ENCODE data around the gene IFI35.
A peak's percentile ranks its signal among the peaks of the same experiment; 100 is the strongest.

Gene IFI35

GRCh38 chr17:43020789-43021740 is 14.5 kb downstream of the IFI35 start:
- DNase-seq (ENCODE audit: insufficient read length, low spot score) (no peak), FAIRE-seq (no peak)

GRCh38 chr17:43021741-43022512 is 15.3 kb downstream of the IFI35 start, which contains the start of gene VAT1:
Gene VAT1, minus strand, starts transcription at chr17:43022385. Its CDS starts 63 bp downstream, at chr17:43022322.
- DNase-seq (ENCODE audit: insufficient read length, low spot score) (peak; percentile 81), FAIRE-seq (peak; percentile 84)

GRCh38 chr17:43024407-43025289 is 18.1 kb downstream of the IFI35 start, which contains the start of gene RND2:
Gene RND2, plus strand, starts transcription at chr17:43025231. Its CDS starts 117 bp downstream, at chr17:43025348.
- FAIRE-seq (peak; percentile 91), DNase-seq (ENCODE audit: insufficient read length, low spot score) (peak; percentile 98)

DNA sequence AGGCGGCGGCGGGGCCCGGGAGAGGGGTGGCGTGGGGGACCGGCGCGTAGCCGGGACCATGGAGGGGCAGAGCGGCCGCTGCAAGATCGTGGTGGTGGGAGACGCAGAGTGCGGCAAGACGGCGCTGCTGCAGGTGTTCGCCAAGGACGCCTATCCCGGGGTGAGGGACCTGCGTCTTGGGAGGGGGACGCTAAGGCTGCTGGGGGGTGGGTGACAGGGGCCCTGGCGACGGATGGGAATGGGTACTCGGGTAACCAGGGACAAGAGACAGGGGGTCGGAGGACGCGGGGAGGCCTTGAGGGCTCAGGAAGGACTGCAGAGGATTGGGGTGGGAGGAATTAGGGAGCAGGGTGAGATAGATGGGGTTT is 18.7 kb downstream of the IFI35 start:
- FAIRE-seq (no peak), DNase-seq (ENCODE audit: insufficient read length, low spot score) (no peak)

GRCh38 chr17:43025766-43026537 is 19.4 kb downstream of the IFI35 start:
- DNase-seq (ENCODE audit: insufficient read length, low spot score) (no peak), FAIRE-seq (no peak)

GRCh38 chr17:43026595-43026994 is 20.0 kb downstream of the IFI35 start:
- FAIRE-seq (no peak), DNase-seq (ENCODE audit: insufficient read length, low spot score) (no peak)

- FAIRE-seq: no peak
- DNase-seq (ENCODE audit: insufficient read length, low spot score): no peak
Measured at GRCh38 chr17:43027091-43028032, 20.8 kb downstream of the IFI35 start.

GRCh38 chr17:43028221-43028861 is 21.8 kb downstream of the IFI35 start:
- no peak for FAIRE-seq
- no peak for DNase-seq (ENCODE audit: insufficient read length, low spot score)

DNA sequence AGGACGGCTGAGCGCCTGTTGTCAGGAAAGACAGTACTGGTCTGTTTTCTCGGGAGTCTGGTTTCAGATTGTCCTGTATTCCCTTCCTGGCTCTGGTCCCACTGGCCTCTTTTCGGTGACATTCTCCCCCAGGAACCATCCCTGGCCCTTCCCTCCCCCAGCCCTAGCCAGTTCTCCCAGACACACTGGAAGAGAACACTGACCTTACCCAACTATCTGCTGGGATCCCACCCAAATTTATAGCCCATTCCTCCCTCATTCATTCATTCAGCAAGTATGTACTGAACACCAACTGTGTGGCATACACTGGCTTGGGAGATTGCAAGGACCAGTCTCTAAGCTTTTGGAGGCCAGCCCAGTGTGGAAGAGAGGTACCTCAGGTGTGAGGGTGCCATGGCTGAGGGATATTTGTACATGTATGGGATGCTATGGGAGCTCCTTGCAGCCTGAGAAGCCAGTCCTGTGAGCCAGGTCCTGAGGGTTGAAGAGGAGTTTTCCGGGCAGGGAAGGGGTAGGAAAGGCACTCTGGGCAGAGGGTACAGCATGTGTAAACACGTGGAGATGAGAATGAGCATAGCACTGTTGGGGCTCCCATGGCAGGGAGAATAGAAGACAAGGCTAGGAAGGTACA is 23.7 kb downstream of the IFI35 start:
- DNase-seq (ENCODE audit: insufficient read length, low spot score) (no peak), FAIRE-seq (no peak)

- FAIRE-seq: no peak
Measured at GRCh38 chr17:43031666-43032065, 25.1 kb downstream of the IFI35 start.

GRCh38 chr17:43033948-43034881 is 27.6 kb downstream of the IFI35 start:
- FAIRE-seq: no peak
- DNase-seq (ENCODE audit: insufficient read length, low spot score): no peak

More at GRCh38 chr17:43031666-43032065, 25.1 kb downstream of the IFI35 start:
- no peak for DNase-seq (ENCODE audit: insufficient read length, low spot score)

- FAIRE-seq (no peak), DNase-seq (ENCODE audit: insufficient read length, low spot score) (no peak)
Measured at GRCh38 chr17:43034894-43035293, 28.3 kb downstream of the IFI35 start.

DNA sequence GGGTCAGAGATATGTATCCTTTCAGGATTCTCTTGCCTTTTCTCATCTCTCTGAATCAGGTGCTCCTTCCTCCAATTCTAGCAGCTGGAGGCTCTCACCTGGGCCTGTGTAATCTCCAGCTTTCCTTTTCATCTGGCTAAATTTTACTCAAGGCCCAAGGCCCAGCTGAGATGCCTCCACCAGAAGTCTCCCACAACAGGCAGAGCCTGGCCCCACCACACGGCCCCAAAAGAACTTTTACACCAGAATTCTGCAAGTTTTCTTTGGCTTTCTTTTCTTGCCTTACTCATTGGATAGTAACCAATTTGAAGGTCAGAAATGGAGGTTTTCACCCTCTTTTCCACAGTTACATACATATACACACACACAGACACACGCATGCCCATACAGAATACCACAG is 33.1 kb downstream of the IFI35 start:
- DNase-seq (ENCODE audit: insufficient read length, low spot score) (no peak), FAIRE-seq (no peak)

GRCh38 chr17:43040655-43041054 is 34.1 kb downstream of the IFI35 start:
- FAIRE-seq: no peak
- DNase-seq (ENCODE audit: insufficient read length, low spot score): no peak

- FAIRE-seq: no peak
- DNase-seq (ENCODE audit: insufficient read length, low spot score): no peak
Measured at GRCh38 chr17:43042025-43042628, 35.5 kb downstream of the IFI35 start.

- FAIRE-seq: no peak
- DNase-seq (ENCODE audit: insufficient read length, low spot score): no peak
Measured at GRCh38 chr17:43043307-43043706, 36.7 kb downstream of the IFI35 start.

All from GM19239 (cell line).